ENCODE measurements around the gene RANBP1. TPM values are rescaled to one million over a fixed set of nuclear protein-coding genes. Genes with fewer than 3 reads are reported as not detected.
A peak's percentile ranks its signal among the peaks of the same experiment; 100 is the strongest.

Gene RANBP1
- total and polyA plus RNA-seq, 2 of the 13 experiments (the other 11 are each of a cell fraction or from before 2014, with no cell fraction given), result 181 to 492 TPM

GRCh38 chr22:20110359-20110985 lies 5.4 kb upstream of the RANBP1 start:
- ATAC-seq, result no peak
- Histone ChIP-seq H4K20me1 (ENCODE audit: insufficient read depth, low read length) (peaks cover 4% of the 10 kb centered on the region; the same call in 1 of the 2 replicates), H3K27me3 (ENCODE audit: control insufficient read depth in 1 of 2, insufficient read depth in 2 of 2, low read length in 2 of 2) (no peaks in the 10 kb centered on the region), H2AFZ (ENCODE audit: low read length) (no peak overlapping the region), H3K36me3 (replicated peaks in 1 of 2; ENCODE audit: control insufficient read depth in 1 of 2, insufficient read depth in 2 of 2, low read length in 2 of 2) (peaks cover 36 to 94% of the 10 kb centered on the region in 2 experiments), H3K79me2 (ENCODE audit: insufficient read depth, low read length) (peaks cover 5% of the 10 kb centered on the region), H3K9ac (ENCODE audit: insufficient read depth, low read depth, low read length) (no peak overlapping the region), H3K4me1 (ENCODE audit: insufficient read depth, low read length) (peaks cover 15% of the 10 kb centered on the region), H3K9me3 (ENCODE audit: low read length) (no peaks in the 10 kb centered on the region), H3K4me3 (replicated peaks in 1 of 3; ENCODE audit: insufficient read depth in 1 of 3, low read depth in 2 of 3, low read length in 3 of 3) (no peak overlapping the region), H3K4me2 (ENCODE audit: low read depth, low read length) (no peak overlapping the region), H3K27ac (ENCODE audit: extremely low read length, insufficient read depth, low read length) (peak overlapping the region; percentile 45)
- intact Hi-C loops (cut with micrococcal nuclease; ENCODE audit: unreplicated experiment) (no loop called here), in situ Hi-C loops (cut with HindIII; ENCODE audit: extremely low pct_ligation_motif_present, low pct_unique_long_range_greater_than_20kb) (no loop called here)
- no peak for DNase-seq (ENCODE audit: low spot score)
- WGBS (ENCODE audit: low lambda C conversion rate), result over 99% methylated on average over 8 of the region's 9 CpGs
- ChIA-PET CTCF (ENCODE audit: low intra/inter-chr PET ratio, low total read pairs) (no interaction called here), POLR2A (no interaction called here)
- BruUV-seq (replicated peaks), result TSS peak; percentile 51
- no peak for TF ChIP-seq ZBTB44 (CRISPR knock-in tag; IDR thresholded peaks at IDR 0.05)
- no peak for TF ChIP-seq TBX2 (CRISPR knock-in tag; IDR thresholded peaks at IDR 0.05; ENCODE audit: borderline replicate concordance)
- TF ChIP-seq ZNF644 (CRISPR knock-in tag; IDR thresholded peaks at IDR 0.05; ENCODE audit: low read depth), result no peak
- TF ChIP-seq POLR2A (IDR thresholded peaks at IDR 0.05; ENCODE audit: insufficient read depth in 1 of 2, low read depth in 2 of 2, low read length in 2 of 2), result peak in 1 of 2 experiments; percentile 5; a peak in 2 of 4 replicates
- no peak for TF ChIP-seq CCAR2 (optimal IDR thresholded peaks at IDR 0.05; ENCODE audit: low read depth, low read length)
- TF ChIP-seq ZNF557 (CRISPR knock-in tag; IDR thresholded peaks at IDR 0.05), result no peak
- no peak for FAIRE-seq

- peak; percentile 61 for DNase-seq (ENCODE audit: low spot score)
- peak; percentile 65 for ATAC-seq
- Histone ChIP-seq H3K4me1 (ENCODE audit: insufficient read depth, low read length) (peaks cover 22% of the 10 kb centered on the region), H3K36me3 (replicated peaks in 1 of 2; ENCODE audit: control insufficient read depth in 1 of 2, insufficient read depth in 2 of 2, low read length in 2 of 2) (peaks cover 32 to 92% of the 10 kb centered on the region in 2 experiments), H3K79me2 (ENCODE audit: insufficient read depth, low read length) (peaks cover 12% of the 10 kb centered on the region), H3K27me3 (ENCODE audit: control insufficient read depth in 1 of 2, insufficient read depth in 2 of 2, low read length in 2 of 2) (no peaks in the 10 kb centered on the region), H4K20me1 (ENCODE audit: insufficient read depth, low read length) (peaks cover 4% of the 10 kb centered on the region; the same call in 1 of the 2 replicates), H3K4me3 (replicated peaks in 1 of 3; ENCODE audit: insufficient read depth in 1 of 3, low read depth in 2 of 3, low read length in 3 of 3) (no peak overlapping the region), H3K9me3 (ENCODE audit: low read length) (no peaks in the 10 kb centered on the region), H3K27ac (ENCODE audit: extremely low read length, insufficient read depth, low read length) (peak overlapping the region; percentile 45), H2AFZ (ENCODE audit: low read length) (no peak overlapping the region), H3K4me2 (ENCODE audit: low read depth, low read length) (no peak overlapping the region), H3K9ac (ENCODE audit: insufficient read depth, low read depth, low read length) (no peak overlapping the region)
- intact Hi-C loops (cut with micrococcal nuclease; ENCODE audit: unreplicated experiment), result no loop called here
- 57% methylated on average over 5 of the region's 14 CpGs for WGBS (ENCODE audit: low lambda C conversion rate)
- no TSS peak for BruUV-seq (replicated peaks)
- ChIA-PET POLR2A (no interaction called here), CTCF (ENCODE audit: low intra/inter-chr PET ratio, low total read pairs) (no interaction called here)
- FAIRE-seq, result no peak
- in situ Hi-C loops (cut with HindIII; ENCODE audit: extremely low pct_ligation_motif_present, low pct_unique_long_range_greater_than_20kb), result no loop called here
- TF ChIP-seq ZC3H13 (CRISPR knock-in tag; IDR thresholded peaks at IDR 0.05) (0 out of 2 replicates have a peak, but pooled peaks have one; percentile 24), ARID3A (IDR thresholded peaks at IDR 0.05; ENCODE audit: low read depth, low read length) (no peak), ZNF329 (CRISPR knock-in tag; IDR thresholded peaks at IDR 0.05; ENCODE audit: low read depth) (no peak), TRIM22 (IDR thresholded peaks at IDR 0.05) (no peak), POLR2A (IDR thresholded peaks at IDR 0.05; ENCODE audit: insufficient read depth in 1 of 2, low read depth in 2 of 2, low read length in 2 of 2) (peak in 1 of 2 experiments; percentile 62; a peak in 2 of 4 replicates), FOXA3 (CRISPR knock-in tag; IDR thresholded peaks at IDR 0.05) (no peak), KMT2A (CRISPR knock-in tag; IDR thresholded peaks at IDR 0.05) (no peak), MAX (IDR thresholded peaks at IDR 0.05) (peak; percentile 47; the same call in 1 of the 2 replicates)
Measured at GRCh38 chr22:20111045-20111688, 4.7 kb upstream of the RANBP1 start.
